OCI-M2 (cell line): ENCODE results near the gene ATRX.
"Not testable (repeated sequence)": the region's sequence is repeated elsewhere in the genome, so short reads cannot be mapped to it uniquely, and the experiment has no call there.

Experiments used
- DNase-seq: peaks from one replicate; lab custom pipeline; 2025; ENCODE audit not compliant: unreplicated experiment; lab: John Stamatoyannopoulos, UW

Gene ATRX

DNA sequence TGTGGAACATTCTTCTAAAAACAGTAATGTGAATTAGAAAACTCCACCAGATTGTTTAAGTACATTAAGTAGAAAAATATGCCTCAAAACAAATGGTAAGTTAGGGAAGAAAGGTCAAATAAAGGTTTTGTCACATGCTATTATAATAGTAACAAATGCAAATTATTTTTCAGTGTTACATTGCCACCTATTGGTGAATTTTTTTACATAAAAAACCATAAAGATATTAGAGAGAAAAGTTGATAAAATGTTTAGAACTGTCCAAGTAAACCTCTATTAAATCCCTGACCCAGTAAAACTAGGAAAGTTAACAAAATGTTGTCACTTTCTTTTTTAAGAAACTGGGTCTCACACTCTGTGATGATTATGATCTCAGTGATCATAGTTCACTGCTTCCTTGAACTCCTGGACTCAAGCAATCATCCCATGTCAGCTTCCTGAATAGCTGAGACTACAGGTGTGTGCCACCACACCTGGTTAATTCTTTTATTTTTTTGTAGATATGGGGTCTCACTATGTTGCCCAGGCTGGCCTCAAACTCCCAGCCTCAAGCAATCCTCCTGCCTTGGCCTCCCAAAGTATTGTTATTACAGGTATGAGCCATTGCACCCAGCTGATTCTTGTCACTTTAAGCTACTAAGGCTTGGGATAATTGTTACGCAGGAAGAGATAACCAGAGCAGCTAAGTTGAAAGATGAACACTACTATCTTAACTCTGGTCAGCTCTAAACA is 157.6 kb downstream of the ATRX start:
- DNase-seq, result no peak

DNA sequence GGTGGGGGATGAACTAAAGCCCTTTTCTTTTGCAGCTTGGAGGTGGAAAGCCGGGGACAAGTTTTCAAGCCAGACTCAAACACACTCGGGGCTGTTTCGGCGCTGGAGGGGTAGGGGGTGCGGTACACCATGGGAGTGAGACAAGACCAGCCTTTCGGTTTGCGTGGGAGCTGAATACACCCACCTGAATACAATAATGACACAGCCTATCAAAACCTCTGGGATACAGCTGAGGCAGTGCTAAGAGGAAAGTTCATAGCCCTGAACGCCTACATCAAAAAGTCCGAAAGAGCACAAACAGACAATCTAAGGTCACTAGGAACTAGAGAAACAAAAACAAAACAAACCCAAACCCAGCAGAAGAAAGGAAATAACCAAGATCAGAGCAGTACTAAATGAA is 163.3 kb downstream of the ATRX start:
- no peak for DNase-seq

DNA sequence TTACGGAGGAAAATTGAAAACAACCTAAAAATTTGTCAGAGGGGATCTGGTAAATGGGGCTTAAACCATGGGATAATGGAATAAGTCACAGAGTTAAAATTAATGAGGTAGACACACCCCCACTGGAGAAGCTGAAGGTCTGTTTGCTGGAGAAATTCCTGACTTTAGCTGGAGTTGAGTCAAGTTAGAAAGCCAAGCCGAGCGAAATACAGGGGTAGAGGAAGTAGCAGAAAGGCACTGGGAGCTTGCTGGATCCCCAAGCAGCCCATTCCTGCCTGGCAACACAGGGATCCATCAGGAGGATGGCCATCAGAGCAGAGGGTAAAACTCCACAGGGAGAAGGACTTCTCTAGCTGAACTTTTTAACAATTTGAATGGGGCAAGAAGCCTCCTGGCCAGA is 163.8 kb downstream of the ATRX start:
- DNase-seq, result no peak

DNA sequence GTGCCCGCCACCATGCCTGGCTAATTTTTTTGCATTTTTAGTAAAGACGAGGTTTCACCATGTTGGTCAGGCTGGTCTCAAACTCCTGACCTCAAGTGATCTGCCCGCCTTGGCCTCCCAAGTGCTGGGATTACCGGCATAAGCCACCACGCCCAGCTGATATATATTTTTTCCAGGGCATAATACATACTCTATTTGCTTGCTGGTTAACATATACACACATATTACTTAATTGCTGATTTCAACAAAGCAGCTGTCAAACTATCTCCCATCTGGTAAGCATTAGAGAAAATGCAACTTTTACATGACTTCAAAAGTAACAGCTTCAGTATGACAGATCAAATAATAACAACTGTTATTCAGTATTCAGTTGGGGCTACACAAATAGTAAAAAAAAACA is 164.6 kb downstream of the ATRX start:
- DNase-seq, result not testable (repeated sequence)

DNA sequence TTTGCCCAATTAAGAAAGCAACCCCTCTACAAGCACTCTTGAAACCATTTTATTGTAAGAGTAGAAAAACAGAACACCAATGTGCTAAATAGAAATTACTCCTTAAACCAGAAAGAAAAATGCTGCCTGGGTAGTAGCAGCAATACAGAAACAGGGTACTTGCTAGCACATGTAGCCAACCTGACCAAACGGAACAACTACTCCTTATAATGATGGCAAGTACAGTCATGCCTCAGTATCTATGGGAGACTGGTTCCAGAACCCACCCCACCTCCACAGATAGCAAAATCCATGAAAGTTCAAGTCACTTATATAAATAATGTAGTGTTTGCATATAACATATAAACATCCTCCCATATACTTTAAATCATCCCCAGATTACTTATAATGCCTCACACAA is 168.8 kb downstream of the ATRX start:
- DNase-seq, result no peak

DNA sequence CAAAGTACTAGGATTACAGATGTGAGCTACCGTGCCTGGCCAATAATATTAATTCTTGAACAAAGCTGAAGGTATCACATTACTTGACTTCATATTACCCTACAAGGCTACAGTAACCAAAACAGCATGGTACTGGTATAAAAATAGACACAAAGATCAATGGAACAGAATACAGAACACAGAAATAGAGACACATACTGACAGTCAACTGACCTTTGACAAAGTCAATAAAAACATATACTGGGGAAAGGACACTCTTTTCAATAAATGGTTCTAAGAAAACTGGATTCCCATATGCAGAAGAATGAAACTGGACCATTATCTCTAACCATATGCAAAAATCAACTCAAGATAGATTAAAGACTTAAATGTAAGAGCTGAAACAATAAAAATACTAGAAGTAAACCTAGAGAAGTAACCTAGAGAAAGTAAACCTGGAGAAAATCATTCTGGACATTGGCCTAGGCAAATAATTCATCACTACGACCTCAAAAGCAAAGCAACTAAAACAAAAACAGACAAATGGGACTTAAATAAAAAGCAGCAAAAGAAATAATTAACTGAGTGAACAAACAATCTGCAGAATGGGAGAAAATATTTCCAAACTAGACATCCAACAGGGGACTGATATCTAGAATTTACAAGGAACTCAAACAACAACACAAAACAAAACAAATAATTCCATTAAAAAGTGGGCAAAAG is 182.2 kb downstream of the ATRX start:
- DNase-seq, result no peak

DNA sequence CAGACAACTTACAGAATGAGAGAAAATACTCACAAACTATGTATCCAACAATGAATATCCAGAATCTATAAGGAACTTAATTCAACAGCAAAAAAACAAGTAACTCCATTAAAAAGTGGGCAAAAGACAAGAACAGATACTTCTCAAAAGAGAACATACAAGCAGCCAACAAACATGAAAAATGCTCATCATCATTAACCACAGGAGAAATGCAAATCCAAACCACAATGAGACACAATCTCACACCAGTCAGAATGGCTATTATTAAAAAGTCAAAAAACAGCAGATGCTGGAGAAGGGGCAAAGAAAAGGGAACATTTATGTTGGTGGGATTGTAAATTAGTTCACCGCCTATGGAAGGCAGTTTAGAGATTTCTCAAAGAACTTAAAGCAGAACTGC is 188.5 kb downstream of the ATRX start:
- DNase-seq, result no peak

DNA sequence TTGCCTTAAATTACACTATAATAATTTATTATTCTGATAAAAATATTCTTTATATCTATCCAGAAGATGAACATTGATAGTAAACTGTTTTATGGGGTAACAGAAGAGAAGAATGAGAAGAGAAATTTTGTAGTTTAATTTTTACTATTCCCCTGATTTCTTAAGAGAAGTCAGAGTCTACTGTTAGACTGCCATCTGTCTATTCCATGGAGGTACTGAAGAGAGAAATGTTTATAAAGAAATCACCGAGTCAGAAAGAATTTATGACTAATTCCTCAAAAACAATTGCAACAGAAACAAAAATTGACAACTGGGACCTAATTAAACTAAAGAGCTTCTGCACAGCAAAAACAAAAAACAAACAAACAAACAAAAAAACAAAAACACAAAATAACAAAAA is 188.9 kb downstream of the ATRX start:
- DNase-seq, result no peak

DNA sequence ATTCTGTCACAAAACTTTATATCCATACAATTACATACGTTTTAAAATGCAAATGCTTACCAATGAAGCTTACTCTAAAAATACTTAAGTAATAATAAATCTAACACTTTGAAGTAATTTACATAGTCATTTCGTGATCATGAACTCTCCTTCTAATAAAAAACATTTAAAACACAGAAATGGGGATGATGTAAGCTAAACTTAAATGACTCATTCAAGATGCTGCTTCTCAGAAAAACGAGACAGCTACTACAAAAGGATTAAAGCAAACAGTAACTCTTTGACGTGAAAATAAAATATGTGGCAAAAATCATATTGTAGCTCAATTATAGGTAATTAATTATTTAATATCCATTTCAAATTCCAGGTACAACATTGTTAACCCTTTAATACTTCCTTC is 190.2 kb downstream of the ATRX start:
- DNase-seq, result no peak

DNA sequence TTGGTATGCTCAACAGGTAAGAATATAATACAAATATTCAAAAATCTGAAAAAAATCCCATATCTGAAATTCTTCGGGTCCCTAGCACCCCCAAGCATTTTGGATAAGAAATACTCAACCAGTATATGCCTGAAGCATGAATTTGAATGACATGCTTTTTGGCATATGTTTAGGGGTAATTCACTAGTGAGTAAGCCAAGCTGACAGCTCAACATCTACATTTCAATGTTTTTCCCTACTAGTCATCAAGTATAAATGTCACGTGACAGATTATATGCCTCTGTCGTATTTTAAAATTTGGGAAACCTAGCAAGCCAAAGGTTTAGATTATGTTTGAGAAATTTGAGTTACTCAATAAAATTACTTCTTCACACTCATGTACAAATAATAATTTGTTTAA is 213.7 kb downstream of the ATRX start:
- DNase-seq, result no peak

DNA sequence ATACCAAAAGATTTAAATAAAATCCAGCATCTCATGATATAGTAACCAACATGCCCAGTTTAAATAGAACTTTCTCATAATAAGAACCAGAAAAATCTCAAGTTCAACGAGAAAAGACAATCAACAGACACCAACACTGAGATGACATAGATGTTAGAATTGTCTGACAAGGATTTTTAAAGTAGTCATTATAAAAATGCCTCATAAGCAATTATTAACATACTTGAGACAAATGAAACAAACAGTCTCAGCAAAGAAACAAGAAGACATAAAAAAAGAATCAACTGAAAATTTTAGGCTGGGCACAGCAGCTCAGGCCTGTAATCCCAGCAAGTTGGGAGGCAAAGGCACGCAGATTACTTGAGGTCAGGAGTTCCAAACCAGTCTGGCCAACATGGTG is 220.7 kb downstream of the ATRX start:
- DNase-seq, result no peak

DNA sequence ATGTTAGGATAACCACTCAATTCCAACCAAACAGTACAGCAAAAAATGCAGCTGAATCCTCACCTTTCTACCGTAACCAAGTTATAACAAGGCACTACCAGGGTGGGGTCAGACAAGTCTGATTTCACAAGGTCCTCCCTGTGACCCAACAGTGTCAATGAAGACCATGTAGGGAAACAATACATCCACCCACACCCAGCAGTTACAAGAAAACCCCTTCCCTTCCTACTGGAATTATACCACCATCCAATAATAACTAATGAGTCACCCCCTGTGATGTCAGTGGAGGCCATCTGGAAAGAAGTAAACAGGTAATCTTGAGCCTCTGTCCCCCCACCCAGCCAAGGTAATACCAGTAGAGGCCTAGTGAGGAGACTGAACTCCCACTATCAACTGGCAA is 221.2 kb downstream of the ATRX start:
- no peak for DNase-seq

DNA sequence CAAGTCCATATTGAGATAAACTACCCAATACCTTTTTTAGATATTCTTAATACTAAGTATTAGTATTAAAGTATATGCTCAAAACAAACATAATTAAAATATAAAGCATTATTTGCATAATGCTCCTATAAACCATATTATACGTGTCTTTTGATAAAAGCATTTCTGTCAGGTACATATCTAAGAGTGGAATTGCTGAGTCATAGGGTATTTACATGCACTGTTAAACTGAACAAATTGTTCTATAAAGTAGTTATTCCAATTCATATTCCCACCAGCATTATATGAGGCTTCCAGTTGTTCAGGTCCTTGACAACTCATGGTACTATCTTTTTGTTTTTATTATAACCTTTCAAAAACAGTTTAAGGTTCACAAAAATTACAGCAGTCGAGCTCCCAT is 224.6 kb downstream of the ATRX start:
- no peak for DNase-seq

DNA sequence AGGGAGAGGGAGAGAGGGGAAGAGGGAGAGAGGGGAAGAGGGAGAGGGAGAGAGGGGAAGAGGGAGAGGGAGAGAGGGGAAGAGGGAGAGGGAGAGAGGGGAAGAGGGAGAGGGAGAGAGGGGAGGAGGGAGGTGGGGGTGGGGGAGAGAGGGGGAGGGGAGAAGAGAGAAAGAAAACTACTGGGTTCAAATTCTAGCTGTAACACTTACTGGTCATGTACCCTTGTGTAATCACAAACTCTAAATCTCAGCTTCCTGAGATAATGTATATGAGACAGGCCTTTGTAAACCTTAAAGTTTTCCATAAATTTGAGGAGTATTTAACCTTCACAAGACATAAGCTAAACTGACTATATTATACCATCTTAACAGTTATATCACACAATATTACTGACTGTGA is 229.7 kb downstream of the ATRX start:
- DNase-seq, result no peak

DNA sequence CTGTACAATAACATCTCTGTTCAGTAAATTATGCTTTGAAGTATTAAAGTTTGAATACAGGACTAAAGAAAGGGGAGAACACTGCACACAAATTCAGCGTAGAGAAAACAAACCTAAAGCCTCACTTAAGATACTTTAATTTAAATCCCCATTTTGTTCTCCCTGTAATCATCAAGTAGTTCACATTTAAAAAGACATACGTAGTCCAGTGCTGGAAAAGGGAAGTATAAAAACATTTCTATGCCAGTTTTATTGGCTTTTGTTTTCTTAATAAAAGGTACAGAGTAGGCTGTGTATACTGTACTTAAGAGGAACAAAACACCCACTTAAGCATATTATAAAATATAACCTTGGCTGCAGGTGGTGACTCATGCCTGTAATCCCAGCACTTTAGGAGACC is 237.3 kb downstream of the ATRX start:
- no peak for DNase-seq

DNA sequence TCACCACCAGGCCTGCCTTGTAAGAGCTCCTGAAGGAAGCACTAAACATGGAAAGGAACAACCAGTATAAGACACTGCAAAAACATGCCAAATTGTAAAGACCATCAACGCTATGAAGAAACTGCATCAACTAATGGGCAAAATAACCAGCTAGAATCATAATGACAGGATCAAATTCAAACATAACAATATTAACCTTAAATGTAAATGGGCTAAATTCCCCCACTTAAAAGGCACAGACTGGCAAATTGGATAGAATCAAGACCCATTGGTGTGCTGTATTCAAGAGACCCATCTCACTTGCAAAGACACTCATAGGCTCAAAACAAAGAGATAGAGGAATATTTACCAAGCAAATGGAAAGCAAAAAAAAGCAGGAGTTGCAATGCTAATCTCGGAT is 246.2 kb downstream of the ATRX start:
- DNase-seq, result not testable (repeated sequence)

DNA sequence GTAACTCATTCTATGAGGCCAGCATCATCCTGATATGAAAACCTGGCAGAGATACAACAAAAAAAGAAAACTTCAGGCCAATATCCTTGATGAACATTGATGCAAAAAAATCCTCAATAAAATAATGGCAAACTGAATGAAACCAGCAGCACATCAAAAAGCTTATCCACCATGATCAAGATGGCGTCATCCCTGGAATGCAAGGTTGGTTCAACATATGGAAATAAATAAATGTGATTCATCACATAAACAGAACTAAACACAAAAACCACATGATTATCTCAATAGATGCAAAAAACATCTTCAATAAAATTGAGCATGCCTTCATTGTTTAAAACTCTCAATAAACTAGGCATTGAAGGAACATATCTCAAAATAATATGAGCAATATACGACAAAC is 254.8 kb downstream of the ATRX start:
- not testable (repeated sequence) for DNase-seq

DNA sequence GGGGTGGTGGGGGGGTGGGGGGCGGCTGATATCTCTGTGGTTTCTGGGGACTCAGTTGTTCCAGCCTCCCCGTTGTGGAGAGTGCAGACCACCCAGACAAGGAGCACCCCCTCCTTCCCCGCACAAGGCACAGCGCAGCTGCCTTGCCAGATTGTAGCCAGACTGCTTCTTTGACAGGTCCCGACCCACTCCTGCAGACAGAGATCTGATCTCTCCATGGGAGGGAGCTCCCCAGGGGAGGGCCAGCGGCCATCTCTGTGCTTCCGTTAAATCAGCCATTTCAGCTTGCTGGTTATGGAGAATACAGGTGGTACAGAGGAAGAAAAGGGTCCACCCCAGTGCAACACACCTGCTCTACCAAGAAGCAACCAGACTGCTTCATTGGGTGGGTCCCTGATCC is 258.0 kb downstream of the ATRX start:
- no peak for DNase-seq

DNA sequence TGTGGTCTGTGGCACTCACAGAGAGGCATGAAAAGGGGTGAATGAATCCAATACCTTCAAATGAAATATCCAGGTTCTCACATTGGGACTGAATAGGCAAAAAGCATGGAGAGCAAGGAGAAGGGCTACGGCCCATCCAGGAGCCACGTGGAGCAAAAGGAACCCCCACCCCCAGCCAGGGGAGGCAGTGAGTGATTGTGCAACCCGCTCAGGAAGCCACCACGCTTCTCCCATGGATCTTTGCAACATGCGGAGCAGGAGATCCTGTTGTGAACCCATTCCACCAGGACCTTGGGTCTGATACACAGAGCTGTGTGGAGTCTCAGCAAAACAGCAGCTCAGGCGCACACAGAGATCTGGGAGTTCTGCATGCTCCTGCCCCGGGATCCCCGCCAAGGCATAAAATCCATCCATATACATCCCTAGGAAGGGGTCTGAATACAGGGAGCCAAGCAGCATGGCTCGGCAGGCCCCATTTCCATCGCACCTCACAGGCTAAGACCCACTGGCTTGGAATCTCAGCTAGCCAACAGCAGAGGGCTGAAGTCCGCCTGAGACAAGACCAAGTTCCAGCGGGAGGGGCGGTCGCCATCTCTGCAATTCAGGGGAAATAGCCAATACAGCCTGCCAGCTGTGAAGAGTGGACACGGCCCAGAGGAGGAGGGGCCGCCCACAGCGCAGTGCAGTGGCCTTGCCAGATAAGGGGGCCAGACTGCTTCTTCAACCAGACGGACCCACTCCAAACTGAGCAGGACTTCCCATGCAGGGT is 258.6 kb downstream of the ATRX start:
- no peak for DNase-seq

DNA sequence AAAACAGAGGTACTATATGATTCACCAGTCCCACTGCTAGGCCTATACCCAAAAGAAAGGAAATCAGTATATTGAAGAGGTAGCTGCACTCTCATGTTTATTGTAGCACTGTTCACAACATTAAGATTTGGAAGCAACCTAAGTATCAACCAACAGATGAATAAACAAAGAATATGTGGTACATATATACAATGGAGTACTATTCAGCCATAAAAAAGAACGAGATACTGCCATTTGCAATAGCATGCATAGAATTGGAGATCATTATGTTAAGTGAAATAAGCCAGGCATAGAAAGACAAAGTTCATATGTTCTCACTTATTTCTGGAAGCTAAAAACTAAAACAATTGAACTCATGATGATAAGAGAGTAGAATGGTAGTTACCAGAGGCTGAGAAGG is 266.3 kb downstream of the ATRX start:
- DNase-seq, result no peak

DNA sequence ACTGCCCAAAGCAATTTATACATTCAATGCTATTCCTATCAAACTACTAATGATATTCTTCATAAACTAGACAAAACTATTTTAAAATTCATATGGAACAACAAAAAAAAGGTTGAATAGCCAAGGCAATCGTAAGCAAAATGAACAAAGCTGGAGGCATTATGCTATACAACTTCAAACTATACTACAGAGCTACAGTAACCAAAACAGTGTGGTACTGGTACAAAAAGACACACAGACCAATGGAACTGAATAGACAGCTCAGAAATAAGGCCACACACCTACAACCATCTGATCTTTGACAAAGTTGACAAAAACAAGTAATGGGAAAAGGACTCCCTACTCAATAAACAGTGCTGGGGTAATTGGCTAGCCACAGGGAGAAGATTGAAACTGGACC is 271.8 kb downstream of the ATRX start:
- no peak for DNase-seq

DNA sequence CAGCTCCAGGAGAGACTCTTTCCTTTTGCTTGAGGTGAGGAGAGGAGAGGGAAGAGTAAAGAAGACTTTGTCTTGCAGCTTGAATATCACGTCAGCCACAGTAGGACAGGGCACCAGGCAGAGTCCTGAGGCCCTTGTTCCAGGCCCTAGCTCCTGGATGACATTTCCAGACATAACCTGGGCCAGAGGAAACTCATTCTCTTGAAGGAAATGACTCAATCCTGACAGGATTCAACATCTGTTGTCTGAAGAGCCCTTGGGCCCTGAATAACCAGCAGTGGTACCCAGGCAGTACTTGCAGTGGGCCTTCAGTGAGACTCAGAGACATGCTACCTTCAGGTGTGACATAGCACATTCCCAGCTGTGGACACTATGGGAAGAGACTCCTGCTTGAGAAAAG is 276.0 kb downstream of the ATRX start:
- DNase-seq, result no peak
